BJ (cell line): ENCODE results near the gene CIDEB. TPM values are rescaled to one million over a fixed set of nuclear protein-coding genes. Genes with fewer than 3 reads are reported as not detected.

ENCODE experiments used
- CTCF ChIA-PET: fragments of 350-600 bp; formaldehyde crosslinking; extraction: SDS; loops from one replicate; lab custom pipeline; 2021; ENCODE audit warnings: antibody characterized with exemption, inconsistent platforms; lab: Yijun Ruan, JAX
- POLR2A ChIA-PET: fragments of 300-600 bp; sonication (Branson Sonifier 250); formaldehyde crosslinking; extraction: SDS; loops from one replicate; lab custom pipeline; 2021; ENCODE audit warnings: antibody characterized with exemption; lab: Charles Lee
- DNase-seq: peaks from one replicate; pipeline ENCODE4 v3.0.0-alpha.2; 2011; ENCODE audit warnings: low read depth
- H3K27me3 ChIP-seq: 2 replicates; pipeline ENCODE4 v1.6.0; 2011; ENCODE audit warnings: low read length; ENCODE audit not compliant: control insufficient read depth, insufficient read depth
- H3K36me3 ChIP-seq: 2 replicates; pipeline ENCODE4 v1.5.1; 2011; ENCODE audit warnings: low read length; ENCODE audit not compliant: control insufficient read depth, insufficient read depth
- H3K4me3 ChIP-seq: 2 replicates; pipeline ENCODE4 v1.5.1; 2011; ENCODE audit warnings: low read depth, mild to moderate bottlenecking, control low read depth, low read length
- CTCF ChIP-seq: IDR thresholded peaks from 2 replicates; pipeline ENCODE4 v1.5.1; 2011; ENCODE audit warnings: low read depth, mild to moderate bottlenecking, control low read depth, inconsistent platforms, low read length, moderate library complexity; ENCODE audit not compliant: insufficient read depth
- polyA plus RNA-seq: library from polyadenylated mRNA; depleted of rRNA; stranded (reverse); fragments of >200 nt; gene quantifications from 2 replicates; pipeline ENCODE4 v1.2.3, GENCODE V29; 2011

Gene CIDEB
- polyA plus RNA-seq, 1 experiment = 0.98 TPM

GRCh38 chr14:24259282-24260025, 48.3 kb downstream of the CIDEB start:
- Histone ChIP-seq H3K36me3 (peaks cover 1% of the 10 kb centered on the region; the same call in 1 of the 2 replicates), H3K4me3 (no peak overlapping the region), H3K27me3 (no peaks in the 10 kb centered on the region)
- POLR2A ChIA-PET = no interaction called here
- no peak for TF ChIP-seq CTCF
- CTCF ChIA-PET = interaction anchor here (0.7 to 1.9 kb wide), 3 partner anchors 15 to 21 kb away, joined by 3 to 11 read pairs (median 3); partner anchors contain the start of gene TINF2
- no peak for DNase-seq

- H3K4me3 ChIP-seq = no peak overlapping the region
- no peak for TF ChIP-seq CTCF
- DNase-seq = no peak
- no peaks in the 10 kb centered on the region for H3K27me3 ChIP-seq
- H3K36me3 ChIP-seq = peaks cover 1% of the 10 kb centered on the region; the same call in 1 of the 2 replicates
- POLR2A ChIA-PET = no interaction called here
- CTCF ChIA-PET = interaction anchor here (0.7 to 2.9 kb wide), 4 partner anchors 12 to 22 kb away, joined by 3 to 11 read pairs (median 6); partner anchors contain the start of genes RABGGTA and TINF2
Observed at GRCh38 chr14:24258548-24259265, 49.1 kb downstream of the CIDEB start.

- POLR2A ChIA-PET = no interaction called here
Observed at GRCh38 chr14:24258119-24258518, 49.7 kb downstream of the CIDEB start.

GRCh38 chr14:24256960-24257359, 50.8 kb downstream of the CIDEB start:
- POLR2A ChIA-PET = no interaction called here
- H3K4me3 ChIP-seq = no peak overlapping the region
- H3K27me3 ChIP-seq = no peaks in the 10 kb centered on the region
- TF ChIP-seq CTCF = no peak
- H3K36me3 ChIP-seq = peaks cover 1% of the 10 kb centered on the region; the same call in 1 of the 2 replicates
- CTCF ChIA-PET = interaction anchor here (0.9 to 2.9 kb wide), 5 partner anchors 10 to 23 kb away, joined by 3 to 10 read pairs (median 9); partner anchors contain the start of genes RABGGTA and TINF2
- no peak for DNase-seq

More at GRCh38 chr14:24258119-24258518, 49.7 kb downstream of the CIDEB start:
- DNase-seq = no peak
- no peak overlapping the region for H3K4me3 ChIP-seq
- no peaks in the 10 kb centered on the region for H3K27me3 ChIP-seq
- H3K36me3 ChIP-seq = peaks cover 1% of the 10 kb centered on the region; the same call in 1 of the 2 replicates
- CTCF ChIA-PET = interaction anchor here (1.3 to 2.9 kb wide), 3 partner anchors 9 to 15 kb away, joined by 3 to 11 read pairs (median 9); partner anchors contain the start of genes RABGGTA and TINF2
- no peak for TF ChIP-seq CTCF
